ENCODE data around the gene DBNL. TPM values are rescaled to one million over a fixed set of nuclear protein-coding genes. Genes with fewer than 3 reads are reported as not detected.
A peak's percentile ranks its signal among the peaks of the same experiment; 100 is the strongest.

The DBNL gene
- total and polyA plus RNA-seq, 2 of the 13 experiments (the other 11 are each of a cell fraction or from before 2014, with no cell fraction given) = 20.8 to 35.1 TPM

GRCh38 chr7:44082541-44083207 is 38.2 kb downstream of the DBNL start (continued):
- TF ChIP-seq RNF219 (CRISPR knock-in tag; IDR thresholded peaks at IDR 0.05) (no peak), ATF7 (IDR thresholded peaks at IDR 0.05) (no peak), ATF7 (CRISPR knock-in tag; IDR thresholded peaks at IDR 0.05) (no peak), ZNF3 (CRISPR knock-in tag; IDR thresholded peaks at IDR 0.05) (no peak), FOXA1 (IDR thresholded peaks at IDR 0.05) (no peak), FOXA1 (CRISPR knock-in tag; IDR thresholded peaks at IDR 0.05) (no peak), HMGXB4 (CRISPR knock-in tag; IDR thresholded peaks at IDR 0.05; ENCODE audit: borderline replicate concordance in 1 of 2, low read depth in 1 of 2) (no peak), MAZ (IDR thresholded peaks at IDR 0.05; ENCODE audit: borderline replicate concordance, low read depth, low read length) (no peak; the same call in none of the 2 replicates), MAZ (CRISPR knock-in tag; IDR thresholded peaks at IDR 0.05; ENCODE audit: low read depth) (peak; percentile 19; the same call in 1 of the 2 replicates), KLF16 (CRISPR knock-in tag; IDR thresholded peaks at IDR 0.05) (peak in 1 of 2 experiments; percentile 42; a peak in 2 of 4 replicates), ZNF251 (CRISPR knock-in tag; IDR thresholded peaks at IDR 0.05) (no peak), ZBTB38 (CRISPR knock-in tag; IDR thresholded peaks at IDR 0.05) (no peak), TFE3 (CRISPR knock-in tag; IDR thresholded peaks at IDR 0.05) (no peak), TEAD3 (CRISPR knock-in tag; optimal IDR thresholded peaks at IDR 0.05; ENCODE audit: borderline replicate concordance) (peak; percentile 20), ZNF720 (CRISPR knock-in tag; IDR thresholded peaks at IDR 0.05) (no peak), THAP8 (CRISPR knock-in tag; IDR thresholded peaks at IDR 0.05; ENCODE audit: borderline replicate concordance) (no peak), ZFP36L1 (CRISPR knock-in tag; IDR thresholded peaks at IDR 0.05) (no peak), ARID5B (CRISPR knock-in tag; IDR thresholded peaks at IDR 0.05) (peak; percentile 56), POLR2G (IDR thresholded peaks at IDR 0.05; ENCODE audit: low read depth, low read length) (peak; percentile 55), TBX2 (CRISPR knock-in tag; IDR thresholded peaks at IDR 0.05; ENCODE audit: borderline replicate concordance) (no peak)
